K562 (cell line): ENCODE results near the gene TDRD5. TPM values are rescaled to one million over a fixed set of nuclear protein-coding genes. Genes with fewer than 3 reads are reported as not detected.

Experiments used
- CEBPB ChIP-seq: fragments of 450-650 bp; IDR thresholded peaks from 2 replicates; pipeline ENCODE4 v1.6.1; 2016; ENCODE audit warnings: missing genetic modification characterization, missing compliant biosample characterization
- CEBPG ChIP-seq, 3 experiments: fragments of 200-800 bp in 1 of 3; sonication (Bioruptor generic) in 1 of 3; sonication (generic) in 1 of 3; formaldehyde crosslinking in 1 of 3; IDR thresholded peaks in 2 of 3; conservative IDR thresholded peaks in 1 of 3; 2 replicates each; pipeline versions ENCODE4 v1.6.1 to v1.8.0; 2016 to 2022; ENCODE audit warnings: missing compliant biosample characterization in 2 of 3, missing genetic modification characterization in 2 of 3, mild to moderate bottlenecking in 1 of 3, missing genetic modification reagents in 1 of 3
- FOS ChIP-seq: IDR thresholded peaks from 3 replicates; pipeline ENCODE4 v1.6.1; 2011; ENCODE audit not compliant: insufficient read length; ENCODE audit errors: extremely low read depth
- KHSRP ChIP-seq: fragments of 450-650 bp; IDR thresholded peaks from 2 replicates; pipeline ENCODE4 v1.6.1; 2017
- MED1 ChIP-seq: sonication (generic); formaldehyde crosslinking; IDR thresholded peaks from 2 replicates; pipeline ENCODE4 v1.8.1; 2023; ENCODE audit warnings: missing genetic modification reagents, borderline replicate concordance
- PRMT5 ChIP-seq: sonication (generic); formaldehyde crosslinking; IDR thresholded peaks from 2 replicates; pipeline ENCODE4 v1.5.0; 2020; ENCODE audit warnings: missing genetic modification reagents
- RAD51 ChIP-seq: fragments of 450-650 bp; IDR thresholded peaks from 2 replicates; pipeline ENCODE4 v1.7.1; 2016; ENCODE audit warnings: low read depth, mild to moderate bottlenecking, borderline replicate concordance
- REST ChIP-seq, 2 experiments: fragments of 450-650 bp; formaldehyde crosslinking in 1 of 2; IDR thresholded peaks; 2 replicates each; pipeline versions ENCODE4 v1.4.0 to v1.6.1; 2014 to 2020; ENCODE audit warnings: mild to moderate bottlenecking in 2 of 2, borderline replicate concordance in 1 of 2, low read depth in 1 of 2
- SETDB1 ChIP-seq: IDR thresholded peaks from one replicate; pipeline ENCODE4 v1.6.1; 2012; ENCODE audit warnings: low read length, control low read depth, inconsistent platforms
- THRAP3 ChIP-seq: fragments of 450-650 bp; IDR thresholded peaks from 2 replicates; pipeline ENCODE4 v1.6.1; 2016; ENCODE audit warnings: mild to moderate bottlenecking, inconsistent platforms, borderline replicate concordance
- ZNF584 ChIP-seq: fragments of 200-800 bp; sonication (Bioruptor generic); IDR thresholded peaks from 2 replicates; pipeline ENCODE4 v1.6.1; 2016; ENCODE audit warnings: low read depth, mild to moderate bottlenecking, missing genetic modification characterization, missing compliant biosample characterization
- polyA plus RNA-seq, 8 experiments: library from polyadenylated mRNA; depleted of rRNA in 4 of 8; stranded (reverse) in 5 of 8; unstranded in 3 of 8; fragments of >200 nt; fragmentation: Nextera tagmentation in 2 of 8; fragmentation: Illumina TruSeq in 1 of 8; extraction: Ambion mirVana in 2 of 8; extraction: Trizol in 1 of 8; gene quantifications; 2 replicates each; pipeline versions ENCODE4 v1.2.1 to v1.2.3, GENCODE V29; 2011 to 2014; ENCODE audit warnings: inconsistent platforms in 1 of 8, missing spikeins in 1 of 8
- total RNA-seq, 7 experiments: library from RNA; depleted of rRNA in 6 of 7; stranded (reverse); fragments of >200 nt in 6 of 7; fragmentation: Illumina TruSeq in 2 of 7; extraction: Trizol in 2 of 7; gene quantifications; 2 replicates each; pipeline versions ENCODE4 v1.2.1 to v1.2.3, GENCODE V29; 2011 to 2021; ENCODE audit warnings: low replicate concordance in 1 of 7
- TF ChIP-seq, protein P1 (sequence below), 2 experiments: fragments of 450-650 bp in 1 of 2; sonication (generic) in 1 of 2; formaldehyde crosslinking in 1 of 2; IDR thresholded peaks in 1 of 2; conservative IDR thresholded peaks in 1 of 2; 2 replicates each; pipeline versions ENCODE4 v1.6.1 to v1.8.1; 2016 to 2023; ENCODE audit warnings: mild to moderate bottlenecking in 2 of 2, moderate library complexity in 2 of 2, inconsistent platforms in 1 of 2, missing genetic modification reagents in 1 of 2

Gene TDRD5
- total and polyA plus RNA-seq, 9 of the 15 experiments (the other 6 are each of a cell fraction or from before 2014, with no cell fraction given), result 0.04 to 0.57 (median 0.26) TPM; not detected in 1

GRCh38 chr1:179731643-179732042 is 140.0 kb downstream of the TDRD5 start (continued):
- no peak for TF ChIP-seq REST (IDR thresholded peaks at IDR 0.05; ENCODE audit: borderline replicate concordance)
- no peak for TF ChIP-seq REST (CRISPR knock-in tag; IDR thresholded peaks at IDR 0.05; ENCODE audit: low read depth)
- no peak for TF ChIP-seq THRAP3
- no peak for TF ChIP-seq MED1 (CRISPR knock-in tag)
- no peak for TF ChIP-seq ZNF584 (CRISPR knock-in tag)
- TF ChIP-seq PRMT5, result no peak
- TF ChIP-seq, protein P1, sequence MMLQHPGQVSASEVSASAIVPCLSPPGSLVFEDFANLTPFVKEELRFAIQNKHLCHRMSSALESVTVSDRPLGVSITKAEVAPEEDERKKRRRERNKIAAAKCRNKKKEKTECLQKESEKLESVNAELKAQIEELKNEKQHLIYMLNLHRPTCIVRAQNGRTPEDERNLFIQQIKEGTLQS (IDR thresholded peaks at IDR 0.05), result 0 out of 2 replicates have a peak, but pooled peaks have one; percentile 10
- TF ChIP-seq, protein P1 (CRISPR knock-in tag; conservative IDR thresholded peaks at IDR 0.05), result no peak
- no peak for TF ChIP-seq RAD51
- TF ChIP-seq CEBPB, result 0 out of 2 replicates have a peak, but pooled peaks have one; percentile 20
- TF ChIP-seq FOS, result no peak
- no peak for TF ChIP-seq SETDB1
- TF ChIP-seq CEBPG (CRISPR knock-in tag; IDR thresholded peaks at IDR 0.05), result no peak
- peak in 1 of 2 experiments; percentile 51; a peak in 1 of 4 replicates for TF ChIP-seq CEBPG (tag; conservative IDR thresholded peaks at IDR 0.05 in 1 of 2, IDR thresholded peaks at IDR 0.05 in 1 of 2)
- TF ChIP-seq KHSRP, result no peak
- TF ChIP-seq, all 486 proteins: peak for 3
